Measurements from ENCODE around the gene ALMS1. TPM values are rescaled to one million over a fixed set of nuclear protein-coding genes. Genes with fewer than 3 reads are reported as not detected.
A peak's percentile ranks its signal among the peaks of the same experiment; 100 is the strongest.
"Not testable (repeated sequence)": the region's sequence is repeated elsewhere in the genome, so short reads cannot be mapped to it uniquely, and the experiment has no call there.

ALMS1 gene
- total RNA-seq, 2 donors from 2014 or later = 21.5 to 25.4 TPM

GRCh38 chr2:73624625-73625024 is 239.0 kb downstream of the ALMS1 start:
- not testable (repeated sequence) for H3K27ac Mint-ChIP-seq, H3K9me3 Mint-ChIP-seq, ATAC-seq

GRCh38 chr2:73626237-73626636 is 240.6 kb downstream of the ALMS1 start:
- not testable (repeated sequence) for ATAC-seq

More at GRCh38 chr2:73624625-73625024, 239.0 kb downstream of the ALMS1 start:
- H3K36me3 Mint-ChIP-seq = peaks cover 10% of the 10 kb centered on the region in 2 donors
- not testable (repeated sequence) for DNase-seq (ENCODE audit: low spot score in 2 of 2)

GRCh38 chr2:73628493-73628892 is 242.9 kb downstream of the ALMS1 start:
- not testable (repeated sequence) for H3K9me3 Mint-ChIP-seq; DNase-seq (ENCODE audit: low spot score in 2 of 2); H3K27ac Mint-ChIP-seq
- peaks cover 6 to 10% of the 10 kb centered on the region in 2 donors for H3K36me3 Mint-ChIP-seq
- ATAC-seq = peak in 1 of 2 donors; percentile 77

More at GRCh38 chr2:73626237-73626636, 240.6 kb downstream of the ALMS1 start:
- H3K27ac Mint-ChIP-seq; DNase-seq (ENCODE audit: low spot score in 2 of 2); H3K9me3 Mint-ChIP-seq: not testable (repeated sequence)
- H3K36me3 Mint-ChIP-seq = peaks cover 10% of the 10 kb centered on the region in 2 donors

GRCh38 chr2:73630662-73631266 is 245.1 kb downstream of the ALMS1 start:
- H3K27ac Mint-ChIP-seq; H3K9me3 Mint-ChIP-seq; DNase-seq (ENCODE audit: low spot score in 2 of 2): not testable (repeated sequence)
- peak; percentile 79 to 90 for ATAC-seq
- H3K36me3 Mint-ChIP-seq = peaks cover 6 to 10% of the 10 kb centered on the region in 2 donors

- Mint-ChIP-seq H3K36me3 (peaks cover 16 to 21% of the 10 kb centered on the region in 2 donors), H3K9me3 (peaks cover 4 to 23% of the 10 kb centered on the region in 2 donors)
- not testable (repeated sequence) for DNase-seq (ENCODE audit: low spot score in 2 of 2); ATAC-seq; H3K27ac Mint-ChIP-seq
Measured at GRCh38 chr2:73636977-73637376, 251.3 kb downstream of the ALMS1 start.

- H3K27ac Mint-ChIP-seq = no peak overlapping the region
- DNase-seq (ENCODE audit: low spot score in 2 of 2) = no peak
- no peak for ATAC-seq
- H3K36me3 Mint-ChIP-seq = peaks cover 16 to 21% of the 10 kb centered on the region in 2 donors
- peaks cover 4 to 23% of the 10 kb centered on the region in 2 donors for H3K9me3 Mint-ChIP-seq
Measured at GRCh38 chr2:73638429-73638828, 252.8 kb downstream of the ALMS1 start.

- ATAC-seq (no peak), DNase-seq (ENCODE audit: low spot score in 2 of 2) (no peak)
- H3K36me3 Mint-ChIP-seq = peaks cover 16 to 21% of the 10 kb centered on the region in 2 donors
- peaks cover 4 to 23% of the 10 kb centered on the region in 2 donors for H3K9me3 Mint-ChIP-seq
- no peak overlapping the region for H3K27ac Mint-ChIP-seq
Measured at GRCh38 chr2:73640511-73640911, 254.9 kb downstream of the ALMS1 start.

GRCh38 chr2:73640946-73641766 is 255.5 kb downstream of the ALMS1 start:
- no peak overlapping the region for H3K27ac Mint-ChIP-seq
- DNase-seq (ENCODE audit: low spot score in 2 of 2) = no peak
- peaks cover 16 to 21% of the 10 kb centered on the region in 2 donors for H3K36me3 Mint-ChIP-seq
- no peak for ATAC-seq
- peaks cover 4 to 23% of the 10 kb centered on the region in 2 donors for H3K9me3 Mint-ChIP-seq

- ATAC-seq = no peak
- no peak for DNase-seq (ENCODE audit: low spot score in 2 of 2)
- peaks cover 4 to 23% of the 10 kb centered on the region in 2 donors for H3K9me3 Mint-ChIP-seq
- peaks cover 16 to 21% of the 10 kb centered on the region in 2 donors for H3K36me3 Mint-ChIP-seq
- H3K27ac Mint-ChIP-seq = no peak overlapping the region
Measured at GRCh38 chr2:73641767-73642062, 256.1 kb downstream of the ALMS1 start.

GRCh38 chr2:73642338-73643018 is 256.8 kb downstream of the ALMS1 start, which contains the start of gene NAT8:
Gene NAT8, minus strand, starts transcription at chr2:73642422. Its CDS starts 794 bp downstream, at chr2:73641628.
- Mint-ChIP-seq H3K9me3 (peaks cover 4 to 20% of the 10 kb centered on the region in 2 donors), H3K36me3 (peaks cover 13 to 16% of the 10 kb centered on the region in 2 donors), H3K27ac (no peak within 1 kb of the TSS)
- no peak for ATAC-seq
- DNase-seq (ENCODE audit: low spot score in 2 of 2) = no peak

GRCh38 chr2:73647690-73648089 is 262.1 kb downstream of the ALMS1 start:
- not testable (repeated sequence) for H3K36me3 Mint-ChIP-seq; H3K9me3 Mint-ChIP-seq; DNase-seq (ENCODE audit: low spot score in 2 of 2); H3K27ac Mint-ChIP-seq; ATAC-seq

- H3K36me3 Mint-ChIP-seq = no peaks in the 10 kb centered on the region
- DNase-seq (ENCODE audit: low spot score in 2 of 2) = no peak
- H3K9me3 Mint-ChIP-seq = no peaks in the 10 kb centered on the region
- ATAC-seq = no peak
- no peak overlapping the region for H3K27ac Mint-ChIP-seq
Measured at GRCh38 chr2:73651591-73652230, 266.1 kb downstream of the ALMS1 start.

- Mint-ChIP-seq H3K27ac (no peak overlapping the region), H3K36me3 (no peaks in the 10 kb centered on the region), H3K9me3 (no peaks in the 10 kb centered on the region)
- ATAC-seq (no peak), DNase-seq (ENCODE audit: low spot score in 2 of 2) (no peak)
Measured at GRCh38 chr2:73652348-73652747, 266.7 kb downstream of the ALMS1 start.

- ATAC-seq (no peak), DNase-seq (ENCODE audit: low spot score in 2 of 2) (no peak)
- no peaks in the 10 kb centered on the region for H3K36me3 Mint-ChIP-seq
- H3K27ac Mint-ChIP-seq = no peak overlapping the region
- H3K9me3 Mint-ChIP-seq = no peaks in the 10 kb centered on the region
Measured at GRCh38 chr2:73654175-73654574, 268.5 kb downstream of the ALMS1 start.
